DMS79 (cell line): ENCODE results near the gene LDLRAP1.

Experiments
- DNase-seq: peaks from one replicate; lab custom pipeline; 2025; lab: John Stamatoyannopoulos, UW

The LDLRAP1 gene

GRCh38 chr1:25524568-25525360, 18.6 kb upstream of the LDLRAP1 start:
- no peak for DNase-seq

DNA sequence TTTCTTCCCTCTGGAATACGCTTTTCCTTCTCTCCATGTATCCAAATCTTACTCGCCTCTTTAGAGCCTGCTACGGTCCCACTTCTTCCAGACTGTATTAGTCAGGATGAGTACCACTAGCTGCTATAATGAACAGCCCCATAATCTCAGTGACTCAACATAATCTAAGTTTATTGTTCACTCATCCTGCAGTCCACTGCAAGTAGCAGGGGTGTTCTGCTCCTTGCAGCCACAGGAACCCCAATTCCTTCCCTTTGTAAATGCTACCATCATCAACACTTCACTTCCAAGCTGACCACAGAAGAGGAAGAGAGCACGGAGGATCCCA, 18.1 kb upstream of the LDLRAP1 start:
- no peak for DNase-seq

GRCh38 chr1:25526753-25527152, 16.7 kb upstream of the LDLRAP1 start:
- no peak for DNase-seq

- DNase-seq, result no peak
Measured at GRCh38 chr1:25527226-25527846, 16.1 kb upstream of the LDLRAP1 start.

DNA sequence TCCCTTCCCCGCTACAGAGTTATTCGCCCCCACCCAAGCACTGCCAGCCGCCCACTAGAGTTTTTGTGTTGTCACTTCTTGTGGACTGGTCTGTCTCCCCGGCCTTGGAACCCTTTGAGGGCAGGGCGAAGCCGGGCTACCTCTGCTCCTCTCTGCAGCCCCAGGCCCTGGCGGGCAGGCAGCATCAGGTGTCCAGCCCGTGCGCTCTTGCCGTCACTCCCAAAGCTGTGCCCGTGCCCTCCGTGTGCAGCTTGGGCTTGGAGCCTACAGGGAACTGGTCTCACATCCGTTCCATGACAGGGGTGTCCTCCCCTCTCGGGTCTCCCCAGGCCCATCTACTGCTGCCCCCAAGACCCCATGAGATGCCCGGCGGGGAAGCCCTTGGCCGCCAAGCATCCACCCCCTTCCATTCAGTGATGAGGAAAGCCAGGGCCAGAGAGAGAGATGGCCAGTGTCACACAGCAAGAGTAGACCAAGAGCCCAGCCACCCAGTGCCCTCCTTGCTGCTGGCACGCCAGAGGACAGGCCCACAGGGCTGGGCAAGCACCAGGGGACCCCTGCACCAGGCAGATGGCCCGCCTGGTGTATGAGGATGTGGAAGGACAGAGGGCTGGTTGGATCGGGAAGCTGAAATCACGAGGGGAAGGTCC, 15.3 kb upstream of the LDLRAP1 start:
- DNase-seq, result no peak

- DNase-seq, result no peak
Measured at GRCh38 chr1:25528881-25529517, 14.4 kb upstream of the LDLRAP1 start.

DNA sequence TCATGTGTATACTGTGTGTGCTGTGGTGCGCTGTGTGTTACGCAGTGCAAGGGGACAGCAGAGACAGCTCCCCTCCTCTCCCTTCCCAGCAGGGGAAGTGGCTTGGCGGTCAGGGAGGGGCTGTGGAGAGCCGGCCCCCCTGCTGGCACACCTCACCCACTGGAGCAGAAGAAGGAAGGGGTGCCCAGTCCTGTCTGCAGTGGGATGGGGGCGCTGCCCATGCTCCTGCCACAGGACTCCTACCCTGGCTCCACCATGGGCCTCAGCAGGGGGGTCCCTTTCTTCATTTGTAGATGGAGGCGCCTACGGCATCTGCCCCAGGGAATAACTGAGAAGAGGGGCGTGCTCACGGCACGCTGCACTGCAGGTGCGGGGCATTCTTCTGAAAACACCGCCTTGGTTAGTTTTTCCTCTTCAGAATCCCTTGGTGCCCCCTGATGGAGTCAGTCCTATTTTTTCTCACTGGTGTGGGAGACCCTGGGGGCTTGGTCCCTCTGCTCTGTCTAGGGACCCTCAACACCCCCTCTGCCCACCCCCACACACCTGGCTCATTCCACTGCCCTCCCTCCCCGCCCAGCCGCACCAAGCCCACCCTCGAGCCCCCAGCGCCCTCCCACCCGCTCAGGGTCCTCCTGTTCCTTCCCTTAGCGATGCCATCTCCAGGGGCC, 13.8 kb upstream of the LDLRAP1 start:
- no peak for DNase-seq

DNA sequence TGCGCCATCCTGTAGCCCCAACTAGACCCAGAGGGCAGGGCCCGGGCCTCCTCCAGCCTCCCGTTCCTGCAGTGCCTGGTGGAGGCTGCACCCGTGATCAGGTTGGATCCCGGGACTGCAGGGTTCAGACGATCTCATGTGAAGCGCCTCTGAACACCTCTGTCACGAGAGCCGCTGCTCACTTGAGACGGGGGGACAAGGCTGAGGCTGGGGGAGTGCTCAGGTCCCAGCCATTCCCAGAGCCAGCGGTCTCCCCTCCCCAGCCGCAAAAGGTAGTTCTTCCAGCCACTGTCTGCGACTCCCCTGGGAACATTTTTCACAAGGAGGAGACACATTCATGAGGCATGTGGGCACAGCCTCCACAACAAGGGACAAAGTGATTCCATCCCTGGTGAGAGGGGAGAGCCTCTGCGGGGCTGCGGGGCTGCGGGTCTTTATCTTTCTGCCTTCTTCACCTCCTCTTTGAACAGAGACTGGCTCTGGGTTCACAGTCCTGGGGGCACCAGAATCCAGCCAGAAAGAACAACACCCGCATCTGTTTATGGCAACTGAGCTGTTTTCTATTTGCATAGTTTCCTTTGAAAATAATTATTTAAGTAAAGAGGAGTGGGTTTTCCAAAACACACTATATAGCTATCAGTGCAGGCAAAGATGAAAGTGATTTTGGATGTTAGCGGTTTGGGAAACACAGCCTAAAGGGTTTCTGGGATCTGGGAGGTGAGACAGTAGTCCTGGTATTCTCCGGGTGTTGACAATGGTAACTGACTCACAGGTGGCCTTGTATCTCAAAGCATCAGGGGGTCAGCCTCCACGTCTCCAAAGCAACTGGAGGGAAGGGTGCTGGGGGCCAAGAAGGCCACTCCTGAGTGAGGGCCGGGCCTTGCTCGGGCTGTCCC, 13.0 kb upstream of the LDLRAP1 start:
- no peak for DNase-seq

DNA sequence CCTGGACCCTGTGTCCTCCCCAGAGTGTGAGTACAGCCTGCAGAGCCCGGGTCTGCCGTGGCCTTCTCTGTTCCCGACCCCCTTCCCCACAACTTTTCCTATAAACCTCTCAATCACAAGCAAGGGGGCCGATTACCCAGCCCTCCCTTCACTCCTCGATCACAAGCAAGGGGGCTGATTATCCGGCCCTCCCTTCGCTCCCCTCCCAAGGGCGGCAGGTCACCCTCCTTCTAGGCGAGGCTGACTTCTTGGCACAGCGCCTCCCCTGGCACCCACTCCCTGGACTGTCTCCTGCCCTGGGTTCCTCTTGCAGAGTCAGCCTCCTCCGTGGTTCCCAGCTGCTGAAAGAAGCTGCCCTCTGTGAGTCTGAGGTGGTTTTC, 12.3 kb upstream of the LDLRAP1 start:
- no peak for DNase-seq

DNA sequence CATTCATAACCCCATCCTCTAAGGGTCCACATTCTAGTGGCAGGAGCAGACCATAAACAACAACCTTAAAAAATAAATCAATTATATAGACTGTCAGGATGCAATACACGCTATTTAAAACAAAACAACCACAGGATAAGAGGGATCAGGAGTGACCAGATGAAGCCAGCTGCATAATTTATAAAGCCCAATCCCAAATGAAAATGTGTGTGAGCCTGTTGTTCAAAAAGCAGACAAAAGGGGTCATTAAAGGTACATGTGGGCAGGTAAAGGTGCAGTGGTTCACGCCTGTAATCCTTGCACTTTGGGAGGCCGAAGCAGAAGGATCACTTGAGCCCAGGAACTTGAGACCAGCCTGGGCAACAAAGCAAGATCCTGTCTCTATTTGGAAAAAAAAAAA, 10.4 kb upstream of the LDLRAP1 start:
- no peak for DNase-seq

- no peak for DNase-seq
Measured at GRCh38 chr1:25533775-25534409, 9.5 kb upstream of the LDLRAP1 start.

DNA sequence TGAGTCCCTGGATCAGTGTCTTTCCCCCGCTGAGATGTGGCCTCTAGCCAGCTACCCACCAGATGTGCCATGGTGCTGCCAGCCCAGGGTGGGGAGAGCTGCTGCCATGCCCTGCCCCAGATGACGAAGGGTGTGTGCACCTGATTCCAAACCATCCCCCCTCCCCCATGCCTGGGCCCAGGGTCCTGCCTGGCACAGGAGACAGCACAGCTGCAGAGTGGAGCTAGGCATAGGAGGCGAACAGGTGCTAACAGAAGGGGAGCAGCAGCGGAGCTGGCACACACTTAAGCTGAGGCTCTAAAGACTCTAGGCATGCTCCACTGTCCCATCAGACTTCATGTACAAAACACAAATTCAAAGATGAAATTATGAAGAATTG, 9.0 kb upstream of the LDLRAP1 start:
- DNase-seq, result no peak

DNA sequence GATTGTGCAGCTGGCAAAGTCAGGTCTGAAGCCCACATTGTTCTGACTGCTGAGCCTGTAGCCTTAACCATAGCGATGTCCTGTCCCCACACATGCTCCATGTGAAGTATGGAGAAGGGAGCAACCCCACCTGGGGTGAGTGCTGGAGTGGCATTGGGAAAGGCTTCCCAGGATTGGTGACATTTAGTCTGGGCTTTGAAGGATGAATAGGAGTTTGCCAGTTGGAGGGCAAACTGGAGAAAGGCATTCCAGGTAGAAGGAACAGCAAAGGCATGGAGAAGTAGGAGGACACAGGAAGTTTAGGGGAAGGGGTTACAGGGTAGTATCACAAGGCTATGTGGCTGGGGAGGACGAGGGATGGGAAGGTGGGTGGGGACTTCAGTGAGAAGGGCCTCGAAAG, 7.3 kb upstream of the LDLRAP1 start:
- DNase-seq, result no peak

GRCh38 chr1:25537153-25537831, 6.1 kb upstream of the LDLRAP1 start:
- no peak for DNase-seq

GRCh38 chr1:25538191-25538767, 5.1 kb upstream of the LDLRAP1 start:
- DNase-seq, result no peak

GRCh38 chr1:25540750-25541342, 2.6 kb upstream of the LDLRAP1 start:
- DNase-seq, result no peak

DNA sequence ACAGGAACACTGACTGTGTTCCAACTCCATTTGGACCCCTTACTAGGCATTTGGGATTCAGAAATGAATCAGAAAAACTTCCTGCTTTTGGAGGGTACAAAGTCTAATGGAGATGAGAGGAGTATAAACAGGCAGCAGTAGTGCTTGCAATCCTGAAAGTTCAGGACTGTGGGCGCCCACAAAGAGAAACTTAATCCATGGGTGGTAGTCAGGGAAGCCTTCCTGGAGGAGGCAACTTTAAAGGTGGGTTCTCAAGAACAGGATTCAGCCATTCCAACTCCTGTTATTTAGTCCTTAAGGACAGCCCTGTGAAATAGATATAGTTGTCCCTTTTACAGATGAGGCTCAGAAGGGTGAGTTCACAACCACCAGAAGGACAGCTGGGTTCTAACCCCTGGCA, 2.0 kb upstream of the LDLRAP1 start:
- no peak for DNase-seq

- DNase-seq, result no peak
Measured at GRCh38 chr1:25541889-25542658, 1.3 kb upstream of the LDLRAP1 start.

- DNase-seq, result no peak
Measured at GRCh38 chr1:25543005-25543424, 391 bp upstream of the LDLRAP1 start.
